Glomerular endothelial cell (primary cell): Measurements from ENCODE around the gene NXPE4. TPM values are rescaled to one million over a fixed set of nuclear protein-coding genes. Genes with fewer than 3 reads are reported as not detected.

ENCODE experiments used
- DNase-seq: peaks from one replicate; pipeline ENCODE4 v3.0.0-alpha.2; 2011; ENCODE audit warnings: low read depth, low spot score; ENCODE audit errors: extremely low read depth
- total RNA-seq: library from RNA; depleted of rRNA; stranded (reverse); fragments of >200 nt; gene quantifications from 2 replicates; pipeline ENCODE4 v1.2.3, GENCODE V29; 2015

The NXPE4 gene
- total RNA-seq, 1 donor from 2014 or later = not detected

DNA sequence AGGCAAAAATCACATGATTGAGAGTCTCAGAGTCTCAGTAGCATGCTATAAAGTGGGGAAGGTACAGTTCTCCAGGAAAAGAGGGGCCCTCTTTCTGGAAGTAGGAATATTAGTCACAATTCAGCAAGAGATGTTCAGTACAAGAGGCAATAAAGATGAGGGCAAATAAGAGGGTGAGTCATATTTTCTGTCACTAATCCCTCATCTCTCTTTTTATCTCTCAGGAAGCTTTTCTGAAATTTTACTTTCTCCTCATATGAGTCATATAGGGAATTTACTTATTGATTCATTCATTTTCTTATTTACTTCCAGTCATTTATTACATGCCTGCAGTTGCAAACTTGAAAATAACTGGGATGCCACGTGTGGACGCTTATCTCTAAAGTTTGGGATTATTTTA is 32.5 kb downstream of the NXPE4 start:
- DNase-seq = no peak

DNA sequence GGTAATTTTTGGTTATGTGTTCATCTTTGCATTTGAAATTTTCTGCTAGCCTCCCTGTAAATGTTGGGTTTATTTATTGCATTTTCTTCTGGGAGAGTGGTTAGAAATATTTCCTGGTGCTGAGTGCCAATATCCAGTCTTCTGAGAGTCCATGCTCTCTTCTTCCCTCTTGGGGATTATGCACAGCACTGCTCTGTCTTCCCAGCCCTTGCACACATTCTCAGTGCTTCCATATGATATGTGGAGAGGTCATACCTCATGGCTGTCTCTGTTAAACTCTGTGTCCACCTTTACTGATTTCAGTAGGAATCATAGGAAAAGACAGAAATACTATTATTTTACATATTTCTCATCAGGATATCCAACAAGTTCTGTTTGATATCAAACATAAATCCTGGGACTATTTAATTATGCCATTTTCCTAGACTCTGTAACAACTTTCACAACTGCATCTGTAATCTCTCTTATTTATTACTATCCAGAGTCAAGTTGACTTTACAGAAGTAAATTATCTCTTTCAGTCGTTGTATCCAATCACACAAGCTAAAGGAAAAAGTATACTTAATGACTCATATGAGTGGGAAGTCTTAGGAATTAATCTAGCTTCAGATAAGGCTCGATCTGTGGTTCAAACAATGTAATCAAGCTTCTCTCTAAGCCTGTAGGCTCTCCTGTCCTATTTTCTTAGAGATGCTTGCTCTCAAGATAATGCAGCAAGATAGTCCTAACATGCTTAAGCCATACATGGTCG is 33.2 kb downstream of the NXPE4 start:
- no peak for DNase-seq

- no peak for DNase-seq
Observed at GRCh38 chr11:114559425-114560310, 35.9 kb downstream of the NXPE4 start, which contains the start of gene NXPE1. TSS of gene NXPE1 (minus strand) at chr11:114559881. CDS start at chr11:114551201, 8,680 bp downstream.

GRCh38 chr11:114556135-114556534 is 39.5 kb downstream of the NXPE4 start:
- DNase-seq = no peak

DNA sequence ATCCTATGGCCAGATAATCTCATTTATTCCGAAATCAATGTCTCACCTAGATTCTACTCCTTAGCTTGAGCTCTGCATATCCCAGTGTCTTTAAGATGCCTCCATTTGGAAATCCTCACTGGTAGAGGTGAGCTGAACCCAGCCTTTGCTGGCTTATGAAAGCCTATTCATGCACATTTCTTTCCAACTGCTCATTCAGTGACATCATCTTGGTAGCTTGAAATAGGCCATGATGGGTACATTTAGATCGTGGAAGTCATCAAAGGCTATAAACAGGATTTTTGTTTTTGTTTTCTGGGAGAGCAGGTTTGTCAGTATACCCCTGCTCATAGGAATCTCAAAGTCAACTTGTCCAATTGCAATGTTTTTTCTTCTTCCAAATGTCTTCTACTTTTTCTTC is 41.9 kb downstream of the NXPE4 start:
- DNase-seq = no peak

- no peak for DNase-seq
Observed at GRCh38 chr11:114551060-114551459, 44.5 kb downstream of the NXPE4 start.

GRCh38 chr11:114525682-114526081 is 69.9 kb downstream of the NXPE4 start:
- DNase-seq = no peak

DNA sequence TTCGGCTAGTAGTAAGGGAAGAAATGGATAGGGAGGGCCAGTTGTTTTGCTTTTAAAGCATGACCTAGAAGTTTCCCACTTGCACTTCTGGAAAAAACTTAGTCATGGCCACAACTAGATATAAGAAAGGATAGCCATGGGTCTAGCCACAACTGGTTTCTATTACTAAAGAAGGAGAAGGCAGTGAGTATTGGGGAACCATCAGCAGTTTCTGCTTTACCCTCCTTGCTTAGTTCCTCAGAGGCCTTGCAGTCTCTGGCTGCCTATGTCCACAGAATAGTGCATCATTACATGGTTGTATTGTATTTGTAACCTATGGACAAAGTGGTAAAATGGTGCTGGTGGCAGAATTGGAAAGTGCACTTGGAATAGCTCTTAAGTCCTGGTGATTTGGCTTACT is 71.5 kb downstream of the NXPE4 start:
- DNase-seq = no peak

GRCh38 chr11:114522818-114523217 is 72.8 kb downstream of the NXPE4 start:
- no peak for DNase-seq

Other genes with a start within 250 kb of the NXPE4 start
- gene C11orf71, start 195.3 kb downstream of the NXPE4 start, total RNA-seq = 3.5 and 7.1 TPM in 2 replicates
- gene RBM7, start 195.1 kb downstream of the NXPE4 start, total RNA-seq = 18.2 and 33.8 TPM in 2 replicates
- gene REXO2, start 156.3 kb downstream of the NXPE4 start, total RNA-seq = 137 and 198 TPM in 2 replicates
- gene NXPE1, start 35.9 kb downstream of the NXPE4 start, total RNA-seq = not detected in 2 replicates
- gene NXPE2, start 82.7 kb upstream of the NXPE4 start, total RNA-seq = not detected in 2 replicates